ENCODE measurements around the gene VGF.

The VGF gene

GRCh38 chr7:101172854-101173751, 7.7 kb upstream of the VGF start:
- peak overlapping the region; percentile 65 for H3K4me3 Mint-ChIP-seq
- ATAC-seq, result no peak
- H3K36me3 Mint-ChIP-seq, result no peaks in the 10 kb centered on the region
- peaks cover 71% of the 10 kb centered on the region for H3K4me1 Mint-ChIP-seq
- no peak overlapping the region for H3K27ac Mint-ChIP-seq
- H3K27me3 Mint-ChIP-seq, result peaks cover 100% of the 10 kb centered on the region
- H3K9me3 Mint-ChIP-seq, result peaks cover 3% of the 10 kb centered on the region

- no peak overlapping the region for H3K27ac Mint-ChIP-seq
- H3K27me3 Mint-ChIP-seq, result peaks cover 100% of the 10 kb centered on the region
- H3K4me3 Mint-ChIP-seq, result peak overlapping the region; percentile 65
- peaks cover 3% of the 10 kb centered on the region for H3K9me3 Mint-ChIP-seq
- no peaks in the 10 kb centered on the region for H3K36me3 Mint-ChIP-seq
- peak; percentile 52 for ATAC-seq
- H3K4me1 Mint-ChIP-seq, result peaks cover 73% of the 10 kb centered on the region
Measured at GRCh38 chr7:101172005-101172853, 6.9 kb upstream of the VGF start.

- H3K4me3 Mint-ChIP-seq, result peak overlapping the region; percentile 47
- peaks cover 100% of the 10 kb centered on the region for H3K27me3 Mint-ChIP-seq
- no peak for ATAC-seq
- H3K9me3 Mint-ChIP-seq, result peaks cover 3% of the 10 kb centered on the region
- no peaks in the 10 kb centered on the region for H3K36me3 Mint-ChIP-seq
- H3K4me1 Mint-ChIP-seq, result peaks cover 80% of the 10 kb centered on the region
- H3K27ac Mint-ChIP-seq, result peak overlapping the region; percentile 18
Measured at GRCh38 chr7:101171442-101171837, 6.1 kb upstream of the VGF start.

GRCh38 chr7:101170617-101171441, 5.5 kb upstream of the VGF start:
- no peak for ATAC-seq
- Mint-ChIP-seq H3K27me3 (peaks cover 100% of the 10 kb centered on the region), H3K4me3 (peak overlapping the region; percentile 47), H3K27ac (peak overlapping the region; percentile 18), H3K9me3 (peaks cover 3% of the 10 kb centered on the region), H3K4me1 (peaks cover 86% of the 10 kb centered on the region), H3K36me3 (peaks cover under 1% of the 10 kb centered on the region)

- H3K36me3 Mint-ChIP-seq, result peaks cover 5% of the 10 kb centered on the region
- peaks cover 100% of the 10 kb centered on the region for H3K27me3 Mint-ChIP-seq
- ATAC-seq, result peak; percentile 27
- no peak overlapping the region for H3K27ac Mint-ChIP-seq
- peaks cover 3% of the 10 kb centered on the region for H3K9me3 Mint-ChIP-seq
- H3K4me1 Mint-ChIP-seq, result peaks cover 90% of the 10 kb centered on the region
- H3K4me3 Mint-ChIP-seq, result peak overlapping the region; percentile 16
Measured at GRCh38 chr7:101169838-101170551, 4.6 kb upstream of the VGF start.

- ATAC-seq, result no peak
- Mint-ChIP-seq H3K4me1 (peaks cover 90% of the 10 kb centered on the region), H3K9me3 (peaks cover 3% of the 10 kb centered on the region), H3K4me3 (peak overlapping the region; percentile 16), H3K36me3 (peaks cover 5% of the 10 kb centered on the region), H3K27me3 (peaks cover 100% of the 10 kb centered on the region), H3K27ac (no peak overlapping the region)
Measured at GRCh38 chr7:101169110-101169837, 3.9 kb upstream of the VGF start.

- peaks cover 92% of the 10 kb centered on the region for H3K27me3 Mint-ChIP-seq
- H3K9me3 Mint-ChIP-seq, result no peaks in the 10 kb centered on the region
- H3K4me1 Mint-ChIP-seq, result peaks cover 85% of the 10 kb centered on the region
- H3K4me3 Mint-ChIP-seq, result no peak overlapping the region
- H3K27ac Mint-ChIP-seq, result no peak overlapping the region
- no peak for ATAC-seq
- H3K36me3 Mint-ChIP-seq, result peaks cover 5% of the 10 kb centered on the region
Measured at GRCh38 chr7:101168412-101169049, 3.2 kb upstream of the VGF start.

- no peak for ATAC-seq
- Mint-ChIP-seq H3K27ac (no peak overlapping the region), H3K27me3 (peaks cover 85% of the 10 kb centered on the region), H3K36me3 (peaks cover 5% of the 10 kb centered on the region), H3K4me3 (no peak overlapping the region), H3K4me1 (peaks cover 79% of the 10 kb centered on the region), H3K9me3 (no peaks in the 10 kb centered on the region)
Measured at GRCh38 chr7:101167645-101168411, 2.5 kb upstream of the VGF start.

- H3K4me1 Mint-ChIP-seq, result peaks cover 78% of the 10 kb centered on the region
- peaks cover 5% of the 10 kb centered on the region for H3K36me3 Mint-ChIP-seq
- no peak overlapping the region for H3K4me3 Mint-ChIP-seq
- H3K27me3 Mint-ChIP-seq, result peaks cover 85% of the 10 kb centered on the region
- ATAC-seq, result no peak
- no peak overlapping the region for H3K27ac Mint-ChIP-seq
- no peaks in the 10 kb centered on the region for H3K9me3 Mint-ChIP-seq
Measured at GRCh38 chr7:101166909-101167644, 1.7 kb upstream of the VGF start.

GRCh38 chr7:101166648-101166908, 1.2 kb upstream of the VGF start:
- Mint-ChIP-seq H3K9me3 (no peaks in the 10 kb centered on the region), H3K36me3 (peaks cover 7% of the 10 kb centered on the region), H3K27me3 (peaks cover 82% of the 10 kb centered on the region), H3K4me3 (no peak overlapping the region), H3K27ac (no peak overlapping the region), H3K4me1 (peaks cover 73% of the 10 kb centered on the region)
- no peak for ATAC-seq

GRCh38 chr7:101165958-101166647, 734 bp upstream of the VGF start:
- peaks cover 12% of the 10 kb centered on the region for H3K36me3 Mint-ChIP-seq
- peaks cover 69% of the 10 kb centered on the region for H3K4me1 Mint-ChIP-seq
- peak overlapping the region; percentile 11 for H3K27ac Mint-ChIP-seq
- H3K4me3 Mint-ChIP-seq, result peak overlapping the region; percentile 79
- no peaks in the 10 kb centered on the region for H3K9me3 Mint-ChIP-seq
- ATAC-seq, result no peak
- peaks cover 77% of the 10 kb centered on the region for H3K27me3 Mint-ChIP-seq
